GM18499 (cell line): ENCODE measurements around the gene OR8H2.
"Not testable (repeated sequence)": the region's sequence is repeated elsewhere in the genome, so short reads cannot be mapped to it uniquely, and the experiment has no call there.

Source experiments
- ATAC-seq: cut with Tn5 transposase; IDR thresholded peaks from one replicate; pipeline ENCODE4 v1.9.1; 2021; ENCODE audit warnings: moderate number of reproducible peaks; ENCODE audit not compliant: insufficient read depth, unreplicated experiment

OR8H2 gene, protein sequence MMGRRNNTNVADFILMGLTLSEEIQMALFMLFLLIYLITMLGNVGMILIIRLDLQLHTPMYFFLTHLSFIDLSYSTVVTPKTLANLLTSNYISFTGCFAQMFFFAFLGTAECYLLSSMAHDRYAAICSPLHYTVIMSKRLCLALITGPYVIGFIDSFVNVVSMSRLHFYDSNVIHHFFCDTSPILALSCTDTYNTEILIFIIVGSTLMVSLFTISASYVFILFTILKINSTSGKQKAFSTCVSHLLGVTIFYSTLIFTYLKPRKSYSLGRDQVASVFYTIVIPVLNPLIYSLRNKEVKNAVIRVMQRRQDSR

DNA sequence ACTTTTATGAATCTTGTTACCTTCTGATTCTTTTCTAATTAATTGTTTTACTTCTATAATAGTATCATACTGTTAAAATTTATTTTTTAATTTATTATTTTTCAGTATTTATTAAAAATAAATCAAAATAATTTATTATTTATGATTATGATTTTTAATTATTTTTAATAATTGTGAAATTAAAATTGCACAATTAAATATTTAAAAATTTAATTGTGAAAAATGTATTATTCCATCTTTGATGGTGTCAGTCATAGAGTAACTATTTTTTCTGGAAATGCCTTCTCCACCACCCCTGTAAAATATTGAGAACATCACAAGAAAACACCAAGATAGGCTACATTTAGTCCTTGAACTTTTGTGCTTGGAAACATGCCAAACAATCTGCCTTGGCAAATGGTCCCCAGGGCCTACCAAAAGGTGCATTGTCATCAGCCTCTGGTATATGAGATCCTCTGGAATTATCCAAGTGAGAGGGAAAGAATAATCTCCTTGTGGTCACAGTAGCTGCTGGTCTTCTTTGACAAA, at the start of gene OR8H2:
Gene OR8H2 (plus strand): TSS at position 478 of the 528 bp plus-strand sequence. CDS start 1,356 bp downstream, outside the sequence.
- ATAC-seq: no peak

DNA sequence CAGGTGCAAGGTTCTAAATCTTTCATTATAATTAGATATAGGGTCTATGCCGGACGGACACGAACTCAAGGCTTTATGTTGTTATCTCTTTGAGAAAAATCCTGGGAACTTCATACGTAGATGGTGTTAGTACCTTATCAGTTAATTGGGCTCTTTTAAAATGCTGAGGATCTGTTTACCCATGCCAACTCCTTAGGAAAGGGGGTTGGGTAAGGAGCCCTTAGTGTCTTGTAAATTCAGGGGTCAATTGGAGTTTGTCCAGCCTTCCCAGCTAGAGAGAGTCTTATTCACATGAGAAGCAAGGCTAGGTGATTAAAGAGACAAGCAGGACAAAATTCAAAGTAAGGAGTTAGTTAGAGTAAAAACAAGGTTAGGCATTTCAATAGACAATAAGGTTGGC, 47.1 kb upstream of the OR8H2 start:
- not testable (repeated sequence) for ATAC-seq

DNA sequence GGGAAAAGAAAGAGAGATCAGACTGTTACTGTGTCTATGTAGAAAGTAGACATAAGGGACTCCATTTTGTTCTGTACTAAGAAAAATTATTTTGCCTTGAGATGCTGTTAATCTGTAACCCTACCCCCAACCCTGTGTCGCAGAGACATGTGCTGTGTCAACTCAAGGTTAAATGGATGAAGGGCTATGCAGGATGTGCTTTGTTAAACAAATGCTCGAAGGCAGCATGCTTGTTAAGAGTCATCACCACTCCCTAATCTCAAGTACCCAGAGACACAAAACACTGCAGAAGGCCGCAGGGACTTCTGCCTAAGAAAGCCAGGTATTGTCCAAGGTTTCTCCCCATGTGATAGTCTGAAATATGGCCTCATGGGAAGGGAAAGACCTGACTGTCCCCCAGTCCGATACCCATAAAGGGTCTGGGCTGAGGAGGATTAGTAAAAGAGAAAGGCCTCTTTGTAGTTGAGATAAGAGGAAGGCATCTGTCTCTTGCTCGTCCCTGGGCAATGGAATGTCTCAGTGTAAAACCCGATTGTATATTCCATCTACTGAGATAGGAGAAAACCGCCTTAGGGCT, 45.7 kb upstream of the OR8H2 start:
- not testable (repeated sequence) for ATAC-seq

DNA sequence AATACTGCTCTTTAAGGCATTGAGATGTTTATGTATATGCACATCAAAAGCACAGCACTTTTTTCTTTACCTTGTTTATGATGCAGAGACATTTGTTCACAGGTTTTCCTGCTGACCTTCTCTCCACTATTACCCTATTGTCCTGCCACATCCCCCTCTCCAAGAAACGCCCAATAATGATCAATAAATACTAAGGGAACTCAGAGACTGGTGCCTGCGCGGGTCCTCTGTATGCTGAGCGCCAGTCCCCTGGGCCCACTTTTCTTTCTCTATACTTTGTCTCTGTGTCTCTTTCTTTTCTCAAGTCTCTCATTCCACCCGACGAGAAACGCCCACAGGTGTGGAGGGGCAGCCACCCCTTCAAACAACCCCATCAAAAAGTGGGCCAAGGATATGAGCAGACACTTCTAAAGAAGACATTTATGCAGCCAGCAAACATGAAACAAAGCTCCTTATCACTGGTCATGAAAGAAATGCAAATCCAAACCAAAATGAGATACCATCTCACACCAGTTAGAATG, 45.2 kb upstream of the OR8H2 start:
- not testable (repeated sequence) for ATAC-seq

DNA sequence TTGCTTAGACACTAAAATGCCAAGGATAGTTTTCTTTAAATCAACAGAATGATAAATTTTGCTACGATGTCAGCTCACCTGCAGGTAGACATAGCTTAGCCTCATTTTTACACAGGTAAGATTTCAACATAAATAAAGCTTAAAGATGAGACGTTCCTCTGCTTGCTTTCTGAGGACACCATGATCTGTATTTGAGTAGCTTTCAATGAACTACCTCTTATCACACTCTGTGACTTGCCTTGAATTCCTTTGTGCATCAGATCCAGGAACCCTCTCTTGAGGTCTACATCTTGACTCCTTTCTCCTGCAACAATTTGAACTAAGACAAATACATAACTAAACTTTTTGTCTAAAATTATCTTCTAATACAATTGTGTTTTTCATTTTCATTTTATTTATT, 36.5 kb upstream of the OR8H2 start:
- ATAC-seq: no peak

DNA sequence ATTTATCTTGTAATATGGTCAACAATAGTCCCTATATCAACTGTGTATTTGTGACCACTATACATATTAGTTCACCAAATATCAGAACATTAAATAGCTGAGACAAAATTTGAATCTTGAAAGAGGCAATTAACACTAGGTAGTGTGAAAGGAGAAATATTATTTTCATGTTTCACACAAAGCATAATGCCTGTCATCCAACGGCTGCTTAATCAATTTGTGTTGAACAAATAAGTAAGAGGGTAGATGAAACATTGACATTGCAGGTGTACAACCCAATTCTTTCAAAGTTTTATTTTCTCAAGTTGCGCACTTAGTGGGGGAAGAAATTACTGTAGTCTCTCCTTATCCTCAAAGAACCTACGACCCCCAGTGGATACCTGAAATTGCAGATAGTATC, 13.8 kb upstream of the OR8H2 start:
- no peak for ATAC-seq

DNA sequence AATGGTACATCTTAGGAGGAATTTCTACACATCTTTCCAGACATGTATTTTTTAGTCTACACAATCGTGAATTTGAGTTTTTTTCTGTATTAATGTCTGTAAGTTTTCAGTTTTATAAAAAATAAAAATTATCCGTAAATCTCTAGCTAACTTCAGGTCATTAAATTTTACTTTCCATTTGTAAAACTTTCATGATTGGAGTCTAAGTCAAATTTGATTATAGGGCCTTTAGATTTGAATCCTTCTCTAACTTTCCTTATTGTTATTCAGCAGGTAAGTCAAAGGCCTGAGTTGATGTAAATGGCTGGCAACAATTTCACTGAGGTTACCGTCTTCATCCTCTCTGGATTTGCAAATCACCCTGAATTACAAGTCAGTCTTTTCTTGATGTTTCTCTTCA, 10.5 kb upstream of the OR8H2 start, which contains the start of gene OR8I2:
Gene OR8I2 (plus strand): TSS at position 301 of the 400 bp plus-strand sequence. CDS start 0 bp downstream, at position 301.
- ATAC-seq: no peak

DNA sequence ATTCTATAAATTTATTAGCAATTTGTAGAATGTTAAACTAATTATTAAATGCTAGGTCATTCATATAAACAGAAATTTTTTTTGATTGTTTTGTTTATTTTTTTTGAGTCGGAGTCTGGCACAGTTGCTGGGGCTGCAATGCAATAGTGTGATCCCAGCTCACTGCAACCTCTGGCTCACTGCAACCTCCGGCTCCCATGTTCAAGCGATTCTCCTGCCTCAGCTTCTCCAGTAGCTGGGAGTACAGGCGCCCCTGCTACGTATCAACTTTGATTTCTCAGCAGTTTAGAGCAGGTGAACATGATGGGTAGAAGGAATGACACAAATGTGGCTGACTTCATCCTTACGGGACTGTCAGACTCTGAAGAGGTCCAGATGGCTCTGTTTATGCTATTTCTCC, 18.6 kb downstream of the OR8H2 start, which contains the start of gene OR8H3:
Gene OR8H3 (plus strand): TSS at position 301 of the 400 bp plus-strand sequence. CDS start 0 bp downstream, at position 301.
- no peak for ATAC-seq

DNA sequence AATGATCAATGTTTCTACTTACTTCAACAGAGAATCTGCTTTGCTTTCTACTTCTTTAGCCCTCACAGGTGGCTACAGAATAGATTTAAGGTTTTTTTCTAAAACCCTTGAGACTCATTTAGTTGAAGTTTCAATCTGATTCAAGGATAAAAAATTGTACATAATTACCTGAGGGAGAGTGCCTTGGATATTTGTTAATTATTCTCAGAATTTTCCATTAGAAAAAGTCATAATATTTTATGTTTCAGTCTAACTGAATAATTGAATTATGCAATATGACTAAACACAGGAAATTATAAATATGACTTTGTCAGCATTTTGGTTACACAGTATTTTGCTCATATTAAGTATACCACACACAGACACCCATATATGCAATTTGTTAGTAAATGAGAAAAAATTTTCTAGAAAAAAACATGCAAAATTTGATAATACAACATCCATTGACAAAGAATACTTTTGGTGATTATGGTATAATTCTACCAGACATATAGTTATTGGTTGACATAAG, 36.7 kb downstream of the OR8H2 start, which contains the start of gene OR8J3:
Gene OR8J3 (minus strand): TSS at position 51 of the 511 bp plus-strand sequence. CDS start 2,483 bp downstream, outside the sequence.
- ATAC-seq: no peak

DNA sequence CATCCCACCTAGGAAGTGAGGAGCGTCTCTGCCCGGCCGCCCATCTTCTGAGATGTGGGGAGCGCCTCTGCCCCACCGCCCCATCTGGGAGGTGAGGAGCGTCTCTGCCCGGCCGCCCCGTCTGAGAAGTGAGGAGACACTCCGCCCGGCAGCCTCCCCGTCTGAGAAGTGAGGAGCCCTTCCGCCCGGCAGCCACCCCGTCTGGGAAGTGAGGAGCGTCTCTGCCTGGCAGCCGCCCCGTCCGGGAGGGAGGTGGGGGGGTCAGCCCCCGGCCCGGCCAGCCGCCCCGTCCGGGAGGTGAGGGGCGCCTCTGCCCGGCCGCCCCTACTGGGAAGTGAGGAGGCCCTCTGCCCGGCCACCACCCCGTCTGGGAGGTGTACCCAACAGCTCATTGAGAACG, 40.2 kb downstream of the OR8H2 start:
- ATAC-seq: not testable (repeated sequence)

DNA sequence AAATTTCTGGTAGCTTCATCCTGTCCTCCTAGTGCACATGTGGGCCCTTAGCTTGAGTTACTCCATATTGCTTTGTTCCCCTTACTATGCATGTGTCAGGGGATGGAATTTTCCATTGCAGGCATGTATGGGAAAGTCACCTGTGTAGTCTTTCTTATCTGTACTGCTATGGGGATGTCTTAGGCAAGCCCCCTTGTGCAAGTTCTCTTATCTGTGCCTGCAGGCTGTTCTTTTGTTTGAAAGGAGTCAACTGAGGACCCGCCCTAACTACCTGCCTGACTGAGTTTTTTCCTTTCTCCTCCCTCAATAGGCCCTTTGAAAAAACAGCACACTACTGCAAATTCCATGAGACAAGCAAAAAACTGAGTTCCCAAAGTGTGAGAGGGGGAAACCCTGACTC, 47.9 kb downstream of the OR8H2 start:
- no peak for ATAC-seq

DNA sequence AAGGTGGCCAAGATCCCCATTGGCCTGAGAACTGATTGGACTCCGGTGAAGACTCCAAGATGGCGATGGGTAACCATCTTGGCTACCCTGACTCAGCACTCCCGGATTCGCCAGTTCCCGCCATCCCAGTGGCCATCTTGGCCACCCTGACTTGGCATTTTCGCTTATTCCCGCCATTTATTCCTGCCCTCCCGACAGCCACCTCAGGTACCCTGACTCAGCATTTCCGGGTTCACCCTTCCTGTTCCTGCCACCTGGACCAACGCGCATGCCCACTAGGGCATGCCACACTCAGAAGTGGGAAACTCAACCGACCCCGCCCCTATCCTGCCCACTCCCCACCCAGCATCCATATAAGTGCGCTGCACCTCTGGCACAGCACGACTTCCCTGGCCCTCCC, 48.8 kb downstream of the OR8H2 start:
- no peak for ATAC-seq
